Measurements from ENCODE around the gene APRT. TPM values are rescaled to one million over a fixed set of nuclear protein-coding genes. Genes with fewer than 3 reads are reported as not detected.

APRT gene, protein sequence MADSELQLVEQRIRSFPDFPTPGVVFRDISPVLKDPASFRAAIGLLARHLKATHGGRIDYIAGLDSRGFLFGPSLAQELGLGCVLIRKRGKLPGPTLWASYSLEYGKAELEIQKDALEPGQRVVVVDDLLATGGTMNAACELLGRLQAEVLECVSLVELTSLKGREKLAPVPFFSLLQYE
- 121 TPM for polyA plus RNA-seq (2013, experiment 1 of 2; ENCODE audit: insufficient read length)
- polyA plus RNA-seq (2013, experiment 2 of 2; ENCODE audit: insufficient read length): 124 TPM

DNA sequence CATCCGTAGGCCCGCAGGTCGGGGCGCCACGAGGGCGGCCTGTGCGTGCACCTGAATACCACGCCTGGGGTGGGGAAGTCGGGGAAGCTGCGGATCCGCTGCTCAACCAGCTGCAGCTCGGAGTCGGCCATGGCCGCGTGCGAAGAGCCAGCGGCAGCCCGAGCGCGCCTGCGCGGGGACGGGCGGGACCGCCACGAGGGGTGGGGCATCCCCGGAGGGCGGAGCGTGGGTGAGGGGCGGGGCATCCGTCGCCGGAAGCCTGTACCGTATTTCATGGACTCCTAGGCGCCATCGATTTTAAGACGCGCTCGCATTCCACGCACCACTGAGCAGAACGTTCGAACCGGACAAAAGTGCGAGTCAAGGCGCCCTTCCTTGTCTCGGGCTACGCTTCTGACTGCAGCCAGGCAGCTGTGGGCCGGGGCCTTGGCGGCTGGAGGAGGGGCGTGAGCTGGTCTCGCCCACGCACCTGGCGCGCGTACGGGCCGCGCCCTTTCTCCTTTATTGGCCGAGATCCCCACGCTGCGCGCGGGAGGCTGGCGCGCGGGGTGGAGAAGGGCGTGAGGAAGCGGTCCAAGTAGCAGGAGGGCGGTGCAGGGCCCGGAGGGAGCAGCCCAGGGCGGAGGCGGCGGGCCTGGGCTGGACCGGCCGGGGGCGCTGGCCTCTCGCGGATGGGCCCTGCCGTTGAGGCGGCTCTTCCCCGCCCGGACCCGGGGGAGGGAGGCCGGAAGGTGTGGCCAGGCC, at the start of gene APRT:
Gene APRT, minus strand, starts transcription at position 160 of the 744 bp plus-strand sequence. Its CDS starts 29 bp downstream, at position 131.
- DNase-seq: peak; percentile 93

DNA sequence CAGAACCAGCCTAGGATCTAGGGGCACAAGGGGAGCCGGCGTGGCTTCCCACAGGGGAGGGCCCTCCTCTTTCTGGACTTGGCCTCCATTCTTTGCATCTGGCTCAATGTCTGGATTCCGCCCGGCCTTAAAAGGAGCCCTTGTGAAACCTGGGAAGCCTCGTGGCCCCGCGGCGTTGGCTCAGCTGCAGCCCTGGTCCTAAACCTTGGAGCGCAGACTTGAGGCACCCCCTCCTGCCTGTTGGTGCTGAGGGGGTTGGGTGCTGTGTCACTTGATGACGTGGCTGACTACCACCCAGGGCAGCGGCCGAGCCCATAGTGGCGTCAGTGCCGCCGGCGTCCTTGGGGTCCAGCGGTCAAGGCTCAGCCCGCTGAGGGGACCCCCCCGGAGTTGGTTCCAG, 49.6 kb upstream of the APRT start:
- no peak for DNase-seq

DNA sequence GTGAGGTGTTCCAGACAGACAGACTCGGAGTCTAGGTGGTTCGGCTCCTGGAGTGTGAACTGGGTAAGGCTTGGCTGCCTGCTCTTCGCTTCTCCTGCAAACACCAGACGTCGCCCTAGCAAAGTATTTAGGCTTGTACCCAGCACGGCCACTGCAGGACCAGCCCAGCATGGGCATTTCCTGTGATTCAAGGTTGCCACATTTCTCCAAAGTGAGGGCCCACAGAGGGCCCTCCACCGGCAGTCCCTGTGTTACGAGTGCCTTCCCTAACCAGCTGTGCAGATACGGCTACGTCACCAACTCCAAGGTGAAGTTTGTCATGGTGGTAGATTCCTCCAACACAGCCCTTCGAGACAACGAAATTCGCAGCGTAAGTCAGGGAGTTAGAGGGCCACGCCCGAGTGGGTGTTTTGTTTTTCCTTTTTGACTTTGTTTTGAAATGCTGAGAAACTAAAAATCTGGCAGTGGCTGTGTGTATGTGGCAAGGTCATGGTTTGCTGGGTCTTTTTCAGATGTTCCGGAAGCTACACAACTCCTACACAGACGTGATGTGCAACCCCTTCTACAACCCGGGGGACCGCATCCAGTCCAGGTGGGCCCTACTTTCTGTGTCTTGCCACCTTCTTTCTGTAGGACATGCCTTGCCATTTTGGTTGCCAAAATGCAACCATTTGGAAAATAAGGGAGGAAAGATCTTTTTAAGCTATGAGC, 47.8 kb upstream of the APRT start:
- DNase-seq: no peak

DNA sequence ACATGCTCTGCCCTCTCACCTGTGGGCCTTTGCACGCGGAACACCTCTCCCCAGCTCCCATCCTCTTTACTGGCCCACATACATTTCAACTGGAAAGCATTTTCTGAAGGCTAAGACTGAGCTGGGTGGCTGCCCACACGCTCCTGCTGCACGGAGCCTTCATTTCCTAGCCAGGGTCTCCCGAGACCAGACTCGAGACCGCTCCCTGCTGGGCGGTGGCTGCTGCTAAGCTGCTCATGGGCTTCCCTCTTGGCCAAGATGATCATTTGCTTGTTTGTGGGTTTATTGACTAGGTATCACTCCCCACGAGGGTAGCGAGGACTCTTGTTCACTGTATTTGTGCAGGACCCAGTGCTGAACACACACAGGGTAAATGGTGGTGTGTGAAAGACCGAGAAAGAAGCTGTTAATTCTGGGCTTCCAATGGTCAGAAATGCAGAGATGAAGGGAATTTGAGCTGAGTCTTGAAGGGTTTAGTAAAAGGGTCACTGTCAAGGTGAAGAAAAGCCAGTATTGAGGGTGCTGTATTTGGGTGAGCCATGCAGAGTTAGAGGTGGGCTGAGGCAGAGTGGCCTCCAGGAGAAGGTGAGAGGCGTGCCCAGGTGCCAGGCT, 46.1 kb upstream of the APRT start:
- peak; percentile 66 for DNase-seq

DNA sequence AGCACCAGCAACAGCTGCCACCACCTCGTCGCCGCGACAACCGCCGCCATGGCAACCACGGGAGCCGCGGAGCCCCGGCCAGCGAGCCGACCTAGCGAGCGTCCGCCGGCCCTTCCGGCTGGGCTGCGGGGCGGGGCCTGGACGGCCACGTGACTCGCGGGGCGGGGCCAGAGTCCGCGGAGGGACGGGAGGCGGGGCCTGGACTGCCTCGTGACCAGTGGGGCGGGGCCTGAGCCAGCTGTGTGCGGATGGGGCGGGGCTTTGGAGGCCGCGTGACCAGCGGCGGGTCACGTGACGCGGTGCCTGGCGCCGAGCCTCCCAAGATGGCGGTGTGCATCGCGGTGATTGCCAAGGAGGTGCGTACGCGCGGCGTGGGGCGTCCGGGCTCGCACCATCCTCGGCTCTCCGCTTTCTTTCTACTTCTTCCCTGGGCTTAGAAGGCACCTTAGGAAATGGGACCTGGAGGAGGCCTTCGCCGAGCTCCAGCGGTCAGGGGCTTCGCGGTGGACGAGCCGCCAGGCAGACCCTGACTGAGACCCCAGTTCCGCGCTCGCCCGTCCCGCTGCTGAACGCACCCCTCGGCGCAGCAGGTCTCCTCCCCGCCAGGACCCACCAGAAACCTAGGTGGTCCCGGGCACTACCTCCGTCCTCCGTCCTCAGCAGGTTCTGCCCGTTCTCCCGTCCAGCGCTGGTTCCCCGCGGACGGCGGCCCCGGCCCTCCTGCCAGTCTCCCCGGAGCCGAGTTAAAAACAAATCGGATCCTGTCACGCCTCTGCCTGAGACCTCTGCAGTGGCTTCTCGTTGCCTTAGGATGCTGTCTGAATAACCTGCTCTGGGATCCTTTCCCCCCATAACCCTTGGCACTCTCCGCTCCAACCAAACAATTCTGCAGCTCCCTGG, 45.4 kb upstream of the APRT start, which contains the start of the genes GALNS and TRAPPC2L:
Gene GALNS, minus strand, starts transcription at position 120 of the 900 bp plus-strand sequence. Its CDS starts 70 bp downstream, at position 50.
Gene TRAPPC2L, plus strand, starts transcription at position 300 of the 900 bp plus-strand sequence. Its CDS starts 24 bp downstream, at position 324.
- peak; percentile 94 for DNase-seq

DNA sequence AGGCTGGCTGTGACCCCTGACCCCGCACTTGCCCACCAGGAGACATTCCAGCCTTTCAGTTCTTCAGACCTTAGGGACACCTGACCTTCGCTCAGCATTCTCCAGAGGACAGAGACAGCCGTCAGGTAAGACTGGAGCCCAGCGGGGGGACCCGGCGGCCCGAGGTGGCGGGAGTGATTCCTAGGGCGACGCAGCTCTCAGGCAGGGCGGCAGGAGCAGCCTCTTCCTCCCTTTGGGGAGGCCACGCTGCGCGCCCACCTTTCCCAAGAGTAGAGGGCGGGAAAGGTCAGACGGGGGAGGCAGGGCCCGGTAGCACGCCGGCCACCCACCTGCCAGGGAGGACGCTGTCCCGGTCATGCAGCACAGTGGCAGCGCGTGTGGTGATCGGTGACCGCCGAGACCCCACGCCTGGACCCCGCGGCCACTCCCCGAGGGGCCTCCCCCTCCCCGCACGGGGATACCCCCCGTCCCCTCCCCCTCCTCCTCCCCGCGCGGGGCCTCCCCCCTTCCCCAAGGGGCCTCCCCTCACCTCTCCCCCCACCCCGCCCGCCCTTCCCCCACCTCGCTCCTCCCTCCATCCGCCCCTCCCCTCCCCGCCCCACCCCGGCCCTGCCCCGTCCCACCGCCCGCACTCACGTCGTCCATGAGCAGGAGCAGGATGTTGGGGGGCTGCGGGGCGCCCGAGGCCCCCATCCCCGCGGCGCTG, 44.5 kb upstream of the APRT start:
- no peak for DNase-seq

DNA sequence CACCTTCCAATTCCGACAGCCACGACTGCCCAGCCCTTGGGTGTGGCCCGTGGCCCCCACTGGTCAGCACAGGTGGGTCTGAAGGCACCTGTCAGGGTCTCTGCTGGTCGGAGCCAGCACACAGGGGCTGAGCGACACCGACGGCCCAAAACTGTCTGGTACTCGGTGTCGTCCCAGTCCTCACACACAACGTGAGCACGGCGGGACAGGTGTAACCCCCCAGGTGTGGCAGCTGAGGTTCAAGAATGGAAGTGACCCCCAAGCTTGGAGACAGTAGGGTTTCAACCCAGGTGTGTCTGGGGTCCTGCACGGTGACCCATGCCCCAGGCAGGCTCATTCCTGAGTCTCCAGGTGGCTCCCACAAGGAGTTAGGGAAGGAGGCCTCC, 44.0 kb upstream of the APRT start:
- no peak for DNase-seq

DNA sequence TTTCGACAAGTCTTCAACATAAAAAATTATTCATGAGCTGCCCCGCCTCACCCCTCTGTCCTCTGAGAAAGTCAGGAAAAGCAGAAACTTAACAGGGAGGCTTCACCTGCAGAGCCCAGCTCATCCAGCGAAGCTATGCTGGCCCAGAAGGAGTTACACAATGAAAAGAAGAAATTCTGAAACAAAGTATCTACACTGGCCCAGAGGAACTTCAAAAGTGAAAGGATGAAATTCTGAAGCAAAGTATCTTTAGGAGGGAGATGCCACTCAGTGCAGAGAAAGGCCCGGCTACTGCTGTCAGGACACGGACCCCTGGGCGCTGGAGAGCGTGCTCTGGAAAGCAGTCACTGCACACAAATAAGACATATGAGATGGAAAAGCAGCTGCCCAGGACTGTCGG, 43.4 kb upstream of the APRT start:
- DNase-seq: no peak

DNA sequence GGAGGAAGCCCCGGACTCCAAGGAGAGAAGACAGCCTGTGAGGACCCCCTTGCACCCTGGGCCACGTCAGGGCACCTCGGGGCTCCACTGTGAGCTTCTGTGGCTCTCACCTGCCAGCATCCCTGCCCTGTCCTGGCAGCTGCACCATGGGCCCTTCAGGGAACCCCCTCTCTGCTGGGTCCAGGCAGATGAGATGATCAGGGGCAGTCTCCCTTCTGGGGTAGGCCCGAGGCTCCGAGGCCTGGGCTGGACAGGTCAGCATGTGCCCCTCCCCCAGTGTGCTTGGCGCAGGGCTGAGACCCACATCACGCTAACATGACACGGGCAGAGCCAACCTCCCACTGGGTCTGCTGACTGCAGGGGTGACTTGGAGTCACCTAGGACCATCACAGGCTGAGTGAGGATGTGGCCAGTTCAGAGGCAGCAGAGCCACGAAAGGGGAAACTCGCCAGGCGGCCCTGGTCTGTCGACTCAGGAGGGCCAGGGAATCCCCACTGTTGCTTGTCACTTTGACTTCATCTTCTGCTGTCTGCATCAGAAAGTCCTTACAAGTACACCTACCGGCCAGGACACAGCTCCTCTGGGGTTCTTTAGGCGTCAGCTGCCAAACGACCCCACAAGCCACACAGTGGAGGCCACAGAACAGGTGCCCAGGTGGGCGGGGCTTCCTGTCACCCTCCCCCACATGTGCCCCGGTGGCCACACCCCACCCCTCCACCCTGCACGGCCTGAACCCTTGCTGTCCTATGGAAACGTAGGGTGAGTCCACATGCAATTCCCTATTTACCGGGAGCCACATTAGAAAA, 42.8 kb upstream of the APRT start:
- no peak for DNase-seq

DNA sequence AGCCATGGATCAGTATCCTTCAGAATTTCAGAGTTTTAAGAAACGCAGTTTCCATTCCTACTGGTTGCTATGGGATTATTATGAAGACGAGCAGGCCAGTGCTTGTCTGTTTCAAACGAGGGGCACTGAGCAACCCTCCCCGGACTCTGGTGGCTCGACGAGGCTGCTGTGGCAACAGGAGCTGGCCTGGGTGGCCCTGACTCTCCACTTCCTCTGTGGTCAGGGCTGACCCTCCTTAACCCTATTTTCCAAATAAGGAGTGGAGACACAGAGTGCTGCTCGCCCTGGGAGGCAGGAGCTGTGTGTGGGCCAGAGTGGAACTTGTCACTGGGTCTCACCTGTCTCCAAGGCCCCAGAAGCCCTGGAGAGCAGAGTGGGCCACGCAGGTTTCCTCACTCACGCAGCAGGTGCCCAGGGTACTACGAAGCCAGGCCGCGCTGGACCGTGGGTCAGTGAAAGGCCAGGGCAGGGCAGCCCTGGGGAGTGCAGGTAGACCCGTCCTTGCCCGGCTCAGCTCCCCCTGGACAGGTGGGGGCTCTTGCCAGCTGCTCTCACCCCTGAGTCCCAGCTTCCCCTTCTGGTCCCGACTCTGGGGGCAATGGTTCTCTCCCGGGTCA, 41.7 kb upstream of the APRT start:
- DNase-seq: no peak

DNA sequence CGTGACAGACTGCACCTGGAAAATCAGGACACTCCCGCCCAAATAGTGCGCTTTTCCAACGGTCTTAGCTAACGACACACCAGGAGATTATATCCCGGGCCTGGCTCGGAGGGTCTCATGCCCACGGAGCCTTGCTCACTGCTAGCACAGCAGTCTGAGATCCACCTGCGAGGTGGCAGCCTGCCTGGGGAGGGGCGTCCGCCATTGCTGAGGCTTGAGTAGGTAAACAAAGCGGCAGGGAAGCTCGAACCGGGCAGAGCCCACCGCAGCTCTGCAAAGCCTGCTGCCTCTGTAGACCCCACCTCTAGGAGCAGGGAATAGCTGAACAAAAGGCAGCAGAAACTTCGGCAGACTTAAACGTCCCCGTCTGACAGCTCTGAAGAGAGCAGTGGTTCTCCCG, 39.9 kb upstream of the APRT start:
- DNase-seq: no peak

DNA sequence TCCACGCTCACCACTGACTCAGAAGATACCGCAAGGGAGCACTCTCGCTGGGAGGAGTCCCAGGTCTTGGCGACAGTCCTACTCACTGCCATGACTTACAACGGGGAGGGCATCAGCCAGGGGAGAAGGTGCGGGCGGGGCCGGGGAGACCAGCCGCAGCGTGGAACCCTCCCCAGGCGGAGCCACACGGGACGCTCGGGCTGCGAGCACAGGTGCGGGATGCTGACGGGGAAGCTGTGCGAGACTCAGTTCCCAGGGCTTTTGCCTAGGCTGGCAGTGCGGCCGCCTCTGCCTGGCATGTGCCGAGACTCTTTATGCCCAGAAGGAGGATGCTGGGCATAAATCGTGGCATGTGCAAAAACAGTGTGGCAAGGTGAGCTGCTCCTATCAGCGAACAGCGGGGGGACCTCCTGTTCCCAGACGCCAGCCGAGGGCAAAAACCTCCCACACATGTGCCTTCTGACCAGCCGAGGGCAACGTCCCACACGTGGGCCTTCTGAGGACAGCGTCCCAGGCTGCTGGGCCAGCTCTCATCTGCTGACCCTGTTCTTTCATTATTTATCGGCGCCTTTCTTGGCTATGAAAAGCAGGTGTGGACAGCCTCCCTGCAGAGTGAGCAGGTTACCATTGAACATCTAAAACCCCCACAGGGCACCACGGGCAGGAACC, 38.9 kb upstream of the APRT start:
- DNase-seq: no peak

DNA sequence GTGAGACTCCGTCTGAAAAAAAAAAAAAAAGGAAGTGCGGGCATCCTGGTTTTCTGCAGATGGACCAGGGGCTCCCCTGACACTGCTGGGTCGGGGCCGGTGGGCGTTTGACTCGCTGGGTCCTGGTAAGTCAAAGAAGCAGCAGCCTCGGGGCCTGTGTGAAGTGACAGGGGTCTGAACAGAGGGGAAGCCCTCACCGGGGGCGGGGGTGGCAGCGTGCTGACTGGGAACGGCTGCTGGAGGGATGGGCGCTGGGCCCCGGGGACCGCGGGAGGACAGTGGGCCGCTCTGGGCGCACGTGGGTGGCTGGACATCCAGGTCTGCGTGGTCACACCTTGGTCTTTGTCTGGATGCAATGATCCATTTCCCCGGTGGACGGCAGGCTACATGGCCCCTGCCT, 36.8 kb upstream of the APRT start:
- DNase-seq: no peak

DNA sequence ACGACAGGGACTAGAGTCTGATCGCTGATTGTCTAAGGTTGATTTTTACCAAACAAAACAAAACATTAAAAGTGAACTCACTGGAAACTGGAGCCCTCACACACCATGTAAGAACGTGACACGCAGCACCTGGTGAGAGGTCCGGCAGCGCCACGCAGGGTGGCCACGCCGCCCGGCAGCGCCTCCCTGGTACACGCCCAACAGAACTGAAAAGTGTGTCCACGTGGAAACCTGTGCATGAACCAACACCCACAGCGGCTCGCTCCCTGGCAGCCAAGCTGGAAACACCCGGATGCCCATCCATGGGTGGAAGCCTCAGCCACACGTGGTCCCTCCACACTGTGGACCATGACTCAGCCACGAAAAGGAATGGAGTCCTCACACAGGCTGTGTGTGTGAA, 35.9 kb upstream of the APRT start:
- no peak for DNase-seq

DNA sequence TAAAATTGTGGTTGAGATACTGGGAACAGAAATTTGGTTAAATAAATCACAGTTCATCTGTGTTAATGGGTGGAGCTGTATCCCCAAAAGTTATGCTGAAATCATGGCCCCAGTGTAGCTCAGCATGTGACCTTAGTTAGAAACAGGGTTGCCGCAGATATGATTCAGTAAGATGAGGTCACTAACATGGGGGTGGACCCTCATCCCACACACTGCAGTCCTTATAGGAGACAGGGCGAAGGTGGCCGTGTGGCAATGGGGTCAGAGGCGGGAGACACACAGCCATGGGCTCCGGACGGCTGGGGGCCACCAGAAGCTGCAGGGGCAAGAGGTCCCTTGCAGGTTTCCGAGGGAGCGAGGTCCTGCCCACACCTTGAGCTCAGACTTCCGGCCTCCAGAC, 34.4 kb upstream of the APRT start:
- DNase-seq: no peak

DNA sequence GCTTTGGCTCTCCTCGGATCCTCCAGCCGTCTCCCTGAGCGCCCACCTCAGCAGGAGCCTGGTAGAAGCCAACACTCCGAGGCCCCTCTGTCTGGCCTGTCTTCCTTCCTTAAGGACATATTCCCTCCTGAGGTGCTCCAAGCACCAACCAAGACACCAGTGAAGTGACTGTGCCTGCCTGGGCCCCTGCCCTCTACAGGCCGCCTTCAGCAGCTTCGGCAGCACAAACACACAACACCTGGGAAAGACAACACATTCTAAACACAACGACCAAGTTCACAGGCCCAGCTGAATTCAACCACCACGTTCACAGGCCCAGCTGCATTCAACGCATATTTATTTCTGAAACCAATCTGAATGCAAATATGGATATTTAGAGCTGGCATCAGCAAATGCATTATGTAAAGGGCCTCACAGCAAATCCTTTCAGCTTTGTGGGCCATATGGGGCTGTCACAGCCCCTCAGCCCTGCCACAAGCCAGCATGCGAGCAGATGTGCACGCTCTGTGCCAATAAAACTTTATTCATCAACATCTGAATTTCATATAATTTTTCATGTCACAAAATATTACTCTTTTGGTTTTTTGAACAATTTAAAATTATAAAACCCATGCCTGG, 32.8 kb upstream of the APRT start:
- DNase-seq: no peak

DNA sequence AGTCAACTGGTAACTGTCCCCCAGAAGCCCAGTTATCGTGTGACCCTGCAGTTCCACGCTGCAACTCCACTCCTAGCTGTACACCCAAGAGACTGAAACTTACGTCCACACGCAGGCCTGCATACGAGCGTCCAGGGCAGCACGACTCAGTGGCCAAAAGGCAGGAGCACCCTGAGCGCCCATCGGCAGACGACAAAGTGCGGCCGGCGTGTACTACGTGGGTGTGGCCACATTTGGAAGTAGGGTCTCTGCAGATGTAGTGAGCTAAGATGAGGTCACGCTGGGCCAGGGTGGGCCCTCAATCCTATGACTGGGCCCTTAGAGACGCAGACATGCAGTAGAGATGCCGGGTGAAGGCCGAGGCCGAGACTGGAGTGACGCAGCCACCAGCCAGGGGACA, 31.5 kb upstream of the APRT start:
- no peak for DNase-seq

DNA sequence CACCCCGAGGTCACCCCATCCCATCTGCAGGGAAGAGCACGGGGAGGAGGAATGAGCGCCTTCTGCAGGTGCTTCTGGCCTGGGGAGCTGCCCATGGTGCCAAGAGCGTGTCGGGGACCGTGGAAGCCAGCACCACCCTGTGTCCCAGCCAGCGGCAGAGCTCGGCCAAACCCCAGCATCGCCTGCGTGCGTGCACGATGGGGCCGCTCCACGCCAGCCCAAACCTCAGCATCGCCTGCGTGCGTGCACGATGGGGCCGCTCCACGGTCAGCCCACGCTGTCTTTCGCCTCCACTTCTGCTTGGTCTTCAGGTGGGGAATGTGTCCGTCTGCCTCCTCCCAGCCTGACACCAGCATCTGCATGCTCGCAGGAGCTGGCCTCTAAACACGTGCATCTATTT, 31.1 kb upstream of the APRT start:
- no peak for DNase-seq

DNA sequence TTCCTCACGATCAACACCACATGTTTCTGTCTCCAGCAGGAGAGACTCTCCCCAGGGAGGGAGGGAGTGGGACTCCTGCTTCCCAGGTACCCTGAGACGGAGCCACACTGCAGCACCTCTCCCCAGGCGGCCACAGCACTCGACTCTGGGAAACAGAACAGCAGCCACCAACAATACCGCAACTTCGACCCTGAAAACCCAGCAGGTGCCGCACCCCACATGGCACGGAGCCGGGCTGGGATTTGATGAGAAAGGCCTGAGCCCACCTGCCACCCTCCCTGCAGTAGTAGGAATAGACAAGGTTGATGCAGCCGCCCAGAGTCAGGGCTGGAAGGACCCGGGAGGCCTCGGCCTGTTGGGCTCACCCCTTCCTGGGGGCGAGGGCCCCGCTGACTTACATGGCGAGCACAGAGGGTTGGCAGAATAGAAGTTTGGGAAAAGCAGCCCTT, 30.6 kb upstream of the APRT start:
- no peak for DNase-seq

Data from fibroblast of skin of abdomen (primary cell).